Measurements from ENCODE around the gene IL17RC.

IL17RC gene

DNA sequence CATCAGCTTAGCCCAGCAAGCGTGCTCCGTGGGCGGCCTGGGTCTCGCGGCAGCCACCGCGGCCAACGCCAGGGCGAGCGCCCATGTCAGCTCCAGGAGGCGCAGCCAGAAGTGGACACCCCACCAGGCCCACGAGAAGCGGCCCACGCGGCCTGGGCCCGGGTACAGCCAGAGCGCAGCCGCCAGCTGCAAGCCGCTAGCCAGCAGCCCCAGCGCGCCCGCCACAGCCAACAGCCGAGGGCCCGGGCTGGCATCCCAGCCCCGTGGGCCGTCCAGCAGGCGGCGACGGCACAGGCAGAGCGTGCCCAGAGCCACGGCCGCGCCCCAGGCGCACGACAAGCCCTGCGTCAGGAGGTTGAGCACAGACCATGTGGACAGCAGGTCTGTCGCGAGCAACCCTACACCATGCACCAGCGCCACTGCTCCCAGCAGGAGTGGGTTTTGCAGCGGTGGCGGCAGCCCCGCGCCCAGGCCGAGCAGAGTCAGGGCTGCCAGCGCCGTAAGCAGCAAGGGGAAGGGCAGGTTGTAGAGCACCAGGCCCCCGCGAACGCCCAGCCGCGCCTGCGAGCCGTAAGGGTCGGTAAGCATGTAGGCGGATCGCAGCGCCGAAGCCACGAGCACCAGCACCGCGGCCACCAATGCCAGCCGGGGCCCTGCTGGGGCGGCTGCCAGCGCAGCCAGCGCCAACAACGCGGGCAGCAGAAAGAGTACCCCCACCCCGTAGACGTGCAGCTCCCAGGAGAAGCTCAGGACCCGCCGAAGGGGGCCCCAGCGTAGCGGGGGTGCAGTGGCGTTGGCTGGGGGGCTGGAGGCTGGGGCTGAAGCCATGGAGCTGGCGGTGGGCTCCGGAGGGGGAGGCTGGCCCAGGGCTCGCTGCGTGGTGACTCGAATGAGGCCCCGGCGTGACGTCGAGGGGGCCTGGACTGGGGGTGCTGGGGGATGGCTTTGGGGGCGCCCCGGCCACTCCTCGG is 30.4 kb downstream of the IL17RC start:
- DNase-seq = no peak

DNA sequence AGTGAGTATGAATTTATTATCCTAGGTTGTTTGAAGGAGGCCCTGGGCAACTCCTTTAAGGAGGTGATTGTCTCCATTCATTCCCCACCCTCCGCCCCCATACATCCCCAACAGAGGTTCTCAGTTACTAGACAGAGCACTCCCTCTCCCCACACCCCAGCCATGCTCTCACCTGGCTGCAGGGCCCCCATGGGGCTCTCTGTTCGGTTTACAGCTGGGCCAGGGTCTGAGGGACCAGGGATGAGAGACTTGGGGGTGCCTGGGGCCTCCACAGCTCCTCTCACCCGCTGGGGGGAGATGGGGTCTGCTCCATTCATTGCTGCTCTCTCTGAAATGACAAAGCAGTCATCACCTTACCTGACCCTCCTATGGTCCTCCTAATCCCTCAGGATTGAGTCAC is 31.7 kb downstream of the IL17RC start:
- DNase-seq = no peak

GRCh38 chr3:9949115-9949514 is 32.2 kb downstream of the IL17RC start:
- DNase-seq = no peak

DNA sequence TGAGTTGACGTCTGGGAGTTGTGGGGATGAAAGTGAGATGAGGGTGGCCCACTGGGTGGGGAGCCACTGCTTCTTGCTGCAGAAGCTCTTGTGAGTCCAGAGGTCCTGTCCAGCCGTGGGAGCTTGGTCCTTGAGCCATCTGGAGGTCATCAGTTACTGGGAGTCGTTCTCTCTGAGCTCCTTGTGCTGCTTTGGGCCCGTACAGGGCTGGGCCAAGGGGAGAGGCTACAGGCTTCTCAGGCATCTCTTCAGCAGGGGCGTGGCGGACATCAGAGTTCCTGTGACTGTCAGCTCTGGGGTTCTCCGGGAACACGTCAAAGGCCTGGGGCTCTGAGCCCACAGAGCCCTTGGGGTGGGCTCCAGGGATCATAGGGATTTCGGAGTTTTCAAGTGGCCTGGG is 32.7 kb downstream of the IL17RC start:
- no peak for DNase-seq

DNA sequence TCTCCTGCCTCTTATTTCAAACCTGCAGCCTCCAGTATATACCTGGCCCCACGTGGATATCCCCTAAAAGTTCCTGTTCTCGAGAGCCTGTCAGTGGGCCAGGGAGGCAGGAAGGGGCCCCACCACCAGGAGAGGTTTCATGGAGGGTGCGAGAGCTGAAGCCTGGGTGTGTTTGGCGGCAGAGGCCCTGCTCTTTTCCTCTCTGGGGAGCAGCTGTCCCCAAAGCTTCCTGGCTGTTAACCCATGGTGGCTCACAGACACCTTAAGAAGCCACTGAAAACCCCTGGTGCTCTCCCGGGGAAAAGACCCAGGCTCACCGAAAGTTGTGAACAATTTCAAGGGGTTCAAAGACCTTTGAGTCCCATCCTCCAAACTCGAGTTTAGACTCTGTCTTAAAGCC is 34.2 kb downstream of the IL17RC start:
- no peak for DNase-seq

DNA sequence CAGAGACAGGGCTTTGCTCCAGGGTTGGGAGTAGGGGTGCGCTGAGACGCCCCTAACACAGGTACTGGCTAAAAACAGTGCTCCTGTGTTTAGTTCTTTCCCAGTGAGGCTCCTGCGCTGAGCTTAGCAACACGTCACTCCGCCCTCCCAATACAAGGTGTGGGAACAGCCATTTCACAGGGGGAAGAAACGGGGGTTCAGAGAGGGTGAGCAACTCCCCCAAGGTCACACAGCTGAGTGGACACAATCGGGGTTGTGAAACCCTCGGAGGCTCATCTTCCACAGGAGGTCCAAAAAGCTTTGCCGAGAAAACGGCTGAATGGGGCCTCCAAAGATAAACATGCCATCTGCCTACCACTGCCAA is 34.7 kb downstream of the IL17RC start:
- no peak for DNase-seq

DNA sequence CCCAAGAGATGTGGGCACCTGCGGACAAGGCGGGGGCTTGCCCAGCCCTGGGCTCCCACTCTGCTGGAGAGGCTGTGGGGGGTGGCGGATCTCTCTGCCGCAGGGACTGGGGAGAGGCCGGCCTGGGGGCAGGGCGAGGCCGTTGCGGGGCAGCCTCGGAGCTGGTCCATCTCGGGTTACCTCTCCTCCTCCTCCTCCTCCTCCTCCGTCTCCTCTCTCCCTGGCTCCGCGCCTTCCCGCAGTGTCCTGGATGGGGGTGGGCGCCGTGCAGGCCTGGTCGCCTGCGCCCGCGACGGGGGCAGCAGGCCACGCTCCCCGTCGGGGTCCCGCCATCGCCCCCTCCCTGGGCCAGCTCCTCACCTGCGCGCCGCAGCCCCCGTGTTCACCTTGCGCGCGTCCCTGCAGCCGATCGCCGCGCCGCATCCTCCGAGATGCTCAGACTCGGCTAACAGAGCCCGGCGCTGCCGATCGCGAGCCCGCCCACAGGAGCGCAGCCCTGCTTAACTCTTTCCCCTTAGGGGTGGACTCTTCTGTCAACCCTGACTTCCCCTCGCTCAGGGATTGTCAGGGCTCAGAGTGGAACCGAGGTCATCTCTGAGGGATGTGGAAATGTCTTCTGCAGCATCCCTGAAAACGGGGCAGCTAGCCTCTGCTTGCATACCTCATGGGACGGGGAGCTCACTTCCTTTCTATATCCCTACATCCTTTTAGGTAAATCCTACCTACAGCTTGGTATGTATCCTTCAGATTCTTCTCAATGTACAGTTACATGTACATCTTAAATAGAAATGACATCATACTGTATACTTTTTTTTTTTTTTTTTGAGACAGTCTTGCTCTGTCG is 35.3 kb downstream of the IL17RC start, which contains the start of gene PRRT3:
PRRT3 (minus strand) TSS at position 447 of the 844 bp plus-strand sequence. CDS start 2,293 bp downstream, outside the sequence.
- peak; percentile 58 for DNase-seq

DNA sequence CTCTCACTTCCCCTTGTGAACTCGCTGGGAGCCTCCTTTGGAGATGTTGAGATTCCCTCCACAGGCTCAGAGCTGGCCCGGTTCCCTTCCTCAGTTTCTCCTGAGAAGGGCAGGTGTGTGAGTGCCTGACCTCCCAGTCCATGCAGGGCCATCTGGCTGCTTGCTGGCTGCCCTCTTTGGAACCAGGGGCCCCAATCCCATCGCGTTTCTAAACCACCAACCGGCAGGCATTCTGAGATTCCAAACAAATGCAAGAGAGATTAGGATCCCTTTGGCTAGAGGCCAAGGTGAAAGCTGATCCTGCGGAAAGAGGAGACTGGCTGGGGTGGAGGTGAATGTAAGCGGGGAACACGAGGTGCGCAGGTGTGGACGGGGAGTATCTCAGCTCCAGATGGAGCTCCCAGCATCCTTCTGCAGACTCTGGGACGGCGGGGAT is 38.2 kb downstream of the IL17RC start:
- DNase-seq = no peak

GRCh38 chr3:9955611-9956352 is 38.9 kb downstream of the IL17RC start:
- DNase-seq = no peak

- no peak for DNase-seq
These were observed 40.3 kb downstream of the IL17RC start for GRCh38 chr3:9957214-9957613.

- DNase-seq = no peak
These were observed 48.4 kb downstream of the IL17RC start for GRCh38 chr3:9965200-9965875.

GRCh38 chr3:9966841-9967240 is 49.9 kb downstream of the IL17RC start:
- DNase-seq = no peak

- DNase-seq = no peak
These were observed 52.7 kb downstream of the IL17RC start for GRCh38 chr3:9969632-9970019.

DNA sequence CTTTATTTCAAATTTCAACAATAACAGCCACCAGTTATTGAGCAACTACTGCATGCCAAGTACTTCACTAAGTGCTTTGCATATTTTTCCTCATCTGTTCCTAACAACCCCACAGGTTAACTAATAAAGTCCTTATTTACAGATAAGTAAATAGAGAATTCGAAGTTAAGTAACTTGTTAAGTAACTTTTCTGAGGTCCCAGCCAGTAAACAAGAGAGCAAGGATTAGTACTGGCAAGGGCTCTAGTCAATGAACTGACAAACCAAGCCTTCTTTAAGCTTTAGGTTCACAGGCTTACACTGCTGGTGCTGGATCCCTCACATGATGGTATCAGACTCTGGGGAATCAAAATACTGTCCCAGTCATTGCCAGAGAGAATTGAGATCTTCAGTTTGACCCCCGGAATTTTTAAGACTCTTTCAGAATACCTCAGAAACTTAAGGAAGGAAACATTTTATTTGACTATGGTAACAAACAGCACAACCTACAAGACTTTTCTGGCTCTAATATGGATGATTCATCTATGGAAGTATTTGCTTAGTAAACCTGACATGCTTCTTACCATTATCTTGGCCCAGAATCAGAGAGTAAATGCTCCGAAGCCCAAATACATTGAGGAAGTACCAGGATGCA is 53.2 kb downstream of the IL17RC start:
- no peak for DNase-seq

GRCh38 chr3:9976721-9977709 is 60.1 kb downstream of the IL17RC start:
- DNase-seq = no peak

GRCh38 chr3:9978710-9979305 is 61.9 kb downstream of the IL17RC start:
- no peak for DNase-seq

- DNase-seq = no peak
These were observed 63.4 kb downstream of the IL17RC start for GRCh38 chr3:9980251-9980650.
